SK-N-MC (cell line): ENCODE data around the gene TRIM7.
"Not testable (repeated sequence)": the region's sequence is repeated elsewhere in the genome, so short reads cannot be mapped to it uniquely, and the experiment has no call there.

Source experiments
- DNase-seq: peaks from one replicate; pipeline ENCODE4 v3.0.0-alpha.2; 2011; ENCODE audit warnings: low read depth, low spot score
- H3K27ac ChIP-seq: fragments of 200-600 bp; sonication (generic); 2 replicates; pipeline ENCODE4 v1.5.1; 2016; ENCODE audit warnings: mixed run types
- H3K36me3 ChIP-seq: fragments of 200-600 bp; sonication (generic); 2 replicates; pipeline ENCODE4 v1.6.1; 2017; ENCODE audit warnings: antibody characterized with exemption, low read length, mixed read lengths; ENCODE audit not compliant: insufficient read depth
- H3K4me3 ChIP-seq: fragments of 200-600 bp; sonication (generic); 2 replicates; pipeline ENCODE4 v1.5.1; 2016
- H3K9ac ChIP-seq: fragments of 200-600 bp; sonication (generic); 2 replicates; pipeline ENCODE4 v1.8.0; 2017; ENCODE audit warnings: mixed run types, mixed read lengths; ENCODE audit not compliant: insufficient read length
- H3K9me3 ChIP-seq: fragments of 200-600 bp; sonication (generic); 2 replicates; pipeline ENCODE4 v1.6.1; 2017; ENCODE audit warnings: low read depth, mild to moderate bottlenecking, antibody characterized with exemption, low read length, moderate library complexity, mixed read lengths
- EZH2 ChIP-seq: fragments of 200-600 bp; sonication (generic); IDR thresholded peaks from one replicate; pipeline ENCODE4 v1.6.1; 2017; ENCODE audit warnings: antibody characterized with exemption
- FOXP2 ChIP-seq: optimal IDR thresholded peaks from 2 replicates; pipeline ENCODE3; 2011; ENCODE audit warnings: mild to moderate bottlenecking, moderate library complexity; ENCODE audit not compliant: insufficient read depth; ENCODE audit errors: extremely low read length, control extremely low read depth
- POLR2AphosphoS5 ChIP-seq: IDR thresholded peaks from 2 replicates; pipeline ENCODE4 v1.6.1; 2012; ENCODE audit warnings: mild to moderate bottlenecking, low read depth, low read length, borderline replicate concordance

The TRIM7 gene

GRCh38 chr5:181167814-181168488 lies 37.0 kb downstream of the TRIM7 start:
- no peak for DNase-seq
- Histone ChIP-seq H3K36me3 (no peaks in the 10 kb centered on the region), H3K9me3 (no peaks in the 10 kb centered on the region), H3K4me3 (peak overlapping the region; percentile 85), H3K27ac (peak overlapping the region; percentile 67; the same call in 1 of the 2 replicates), H3K9ac (peak overlapping the region; percentile 49)
- TF ChIP-seq POLR2AphosphoS5 = no peak
- no peak for TF ChIP-seq FOXP2
- TF ChIP-seq EZH2 = no peak

GRCh38 chr5:181166812-181167733 lies 37.9 kb downstream of the TRIM7 start:
- no peaks in the 10 kb centered on the region for H3K36me3 ChIP-seq
- H3K9ac ChIP-seq = no peak overlapping the region
- no peak for TF ChIP-seq POLR2AphosphoS5
- no peak for TF ChIP-seq EZH2
- no peak for TF ChIP-seq FOXP2
- H3K4me3 ChIP-seq = peak overlapping the region; percentile 85
- no peaks in the 10 kb centered on the region for H3K9me3 ChIP-seq
- DNase-seq = no peak
- H3K27ac ChIP-seq = peak overlapping the region; percentile 67

DNA sequence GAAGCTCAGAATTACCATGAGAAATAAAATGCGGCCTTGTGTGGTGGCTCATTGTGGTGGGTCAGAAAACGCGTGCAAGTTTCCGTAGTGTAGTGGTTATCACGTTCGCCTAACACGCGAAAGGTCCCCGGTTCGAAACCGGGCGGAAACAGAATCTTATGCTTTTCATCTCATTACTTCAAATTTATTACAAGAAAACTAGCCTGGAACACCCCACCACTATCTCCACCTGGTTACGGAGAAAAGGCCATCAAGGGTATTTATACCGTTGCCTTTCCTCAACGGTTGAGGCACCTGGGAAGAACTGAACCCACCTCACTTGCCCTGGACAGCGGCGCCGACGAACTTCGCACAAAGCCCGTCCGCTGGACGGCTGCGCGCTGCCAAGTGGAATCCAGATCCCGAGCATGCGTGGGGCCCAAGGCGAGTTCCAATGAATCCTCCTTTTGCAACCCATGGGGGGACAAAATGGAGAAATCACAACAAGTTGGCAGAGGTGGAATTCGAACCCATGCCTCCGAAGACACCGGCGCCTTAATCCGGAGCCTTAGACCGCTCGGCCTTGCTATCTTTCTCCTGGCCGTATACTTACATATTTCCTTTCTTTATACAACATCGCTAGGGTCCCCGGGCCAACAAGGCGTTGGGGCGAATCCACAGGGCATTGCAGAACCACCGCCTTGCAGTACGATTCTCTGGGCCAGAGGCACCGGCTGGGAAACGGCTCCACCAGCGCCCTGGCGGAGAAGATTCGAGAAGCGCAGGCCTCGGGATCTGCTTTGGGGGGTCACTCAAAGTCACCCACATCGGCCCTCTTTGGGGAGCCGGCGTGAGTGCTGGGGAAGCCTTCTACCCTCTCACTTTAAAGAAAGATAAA lies 40.7 kb downstream of the TRIM7 start:
- Histone ChIP-seq H3K27ac (no peak overlapping the region), H3K4me3 (no peak overlapping the region), H3K36me3 (no peaks in the 10 kb centered on the region), H3K9ac (no peak overlapping the region), H3K9me3 (no peaks in the 10 kb centered on the region)
- TF ChIP-seq EZH2 = no peak
- no peak for DNase-seq

- no peak for TF ChIP-seq FOXP2
- TF ChIP-seq POLR2AphosphoS5 = no peak
- TF ChIP-seq EZH2 = no peak
- Histone ChIP-seq H3K27ac (no peak overlapping the region), H3K4me3 (peak overlapping the region; percentile 43), H3K9me3 (no peaks in the 10 kb centered on the region), H3K36me3 (no peaks in the 10 kb centered on the region), H3K9ac (no peak overlapping the region)
- DNase-seq = no peak
These were observed 41.4 kb downstream of the TRIM7 start for GRCh38 chr5:181163487-181164075.

DNA sequence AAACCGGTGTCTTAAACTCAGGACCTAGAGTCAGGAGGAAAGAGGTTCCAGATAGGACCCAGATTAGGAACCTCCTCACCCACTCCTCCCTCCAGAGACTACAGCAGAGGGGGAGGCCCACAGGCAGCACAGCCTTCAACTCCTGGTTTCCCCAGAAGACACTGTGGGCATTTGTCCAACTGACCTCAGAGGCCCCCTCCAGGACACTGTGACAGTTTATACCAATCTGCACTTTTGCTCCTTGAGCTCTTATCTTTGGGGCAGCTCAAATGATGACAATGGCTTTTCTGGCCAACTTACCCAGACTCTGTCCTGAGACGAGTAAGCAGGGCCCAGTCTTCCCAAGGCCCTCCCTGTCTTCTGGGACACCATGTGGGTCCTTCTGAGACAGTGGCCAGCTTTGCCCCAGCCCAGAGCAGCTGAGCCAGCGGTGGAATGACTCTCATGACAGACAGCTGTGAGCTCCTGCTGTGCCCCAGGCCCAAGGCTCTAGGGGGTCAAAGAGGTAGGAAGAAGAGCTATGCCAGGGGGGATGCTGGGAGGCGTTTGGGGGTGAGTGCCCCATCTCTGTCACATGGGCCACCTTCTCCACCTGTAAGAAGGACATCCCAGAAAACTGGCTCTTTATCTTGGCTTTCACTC lies 43.3 kb downstream of the TRIM7 start:
- H3K36me3 ChIP-seq = no peaks in the 10 kb centered on the region
- peak overlapping the region; percentile 60 for H3K4me3 ChIP-seq
- H3K9ac ChIP-seq = peak overlapping the region; percentile 41
- H3K9me3 ChIP-seq = no peaks in the 10 kb centered on the region
- H3K27ac ChIP-seq = peak overlapping the region; percentile 78; the same call in 1 of the 2 replicates
- TF ChIP-seq FOXP2 (no peak), POLR2AphosphoS5 (no peak), EZH2 (no peak)
- DNase-seq = no peak

- not testable (repeated sequence) for H3K9me3 ChIP-seq, H3K36me3 ChIP-seq, DNase-seq
- Histone ChIP-seq H3K4me3 (peak overlapping the region; percentile 60), H3K9ac (peak overlapping the region; percentile 41), H3K27ac (peak overlapping the region; percentile 78; the same call in 1 of the 2 replicates)
- peak; percentile 29; the same call in 1 of the 2 replicates for TF ChIP-seq POLR2AphosphoS5
These were observed 44.1 kb downstream of the TRIM7 start for GRCh38 chr5:181160755-181161533.

DNA sequence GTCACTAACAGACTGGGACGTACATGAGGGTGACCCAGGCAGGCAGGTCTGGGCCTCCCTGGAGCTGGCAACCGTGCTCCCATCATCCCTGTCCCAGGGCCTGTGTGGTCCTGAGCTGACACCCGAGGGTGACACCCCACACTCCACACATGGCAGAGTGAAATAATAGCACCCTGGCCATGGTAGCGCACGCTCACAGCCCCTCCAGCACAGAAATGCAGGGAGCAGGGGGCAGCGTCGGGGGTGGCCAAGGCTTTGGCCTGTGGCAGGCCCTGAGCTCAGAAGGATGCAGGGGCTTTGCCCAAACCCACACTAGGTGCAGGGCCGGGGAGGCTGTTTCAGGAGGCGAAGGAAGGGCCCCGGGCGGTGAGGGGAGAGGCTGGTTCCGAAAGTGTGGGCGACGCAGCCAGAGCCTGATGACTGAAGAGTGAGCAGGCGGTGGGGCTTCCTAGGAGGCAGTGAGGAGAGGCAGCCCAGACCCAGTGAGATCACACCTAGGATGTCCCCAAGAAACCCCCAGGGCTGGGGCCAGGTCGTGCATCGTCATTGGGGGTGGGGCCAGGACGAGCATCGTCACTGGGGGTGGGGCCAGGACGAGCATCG lies 44.7 kb downstream of the TRIM7 start:
- Histone ChIP-seq H3K36me3 (no peaks in the 10 kb centered on the region), H3K4me3 (peak overlapping the region; percentile 58), H3K9ac (no peak overlapping the region), H3K27ac (peak overlapping the region; percentile 91), H3K9me3 (no peaks in the 10 kb centered on the region)
- DNase-seq = no peak
- TF ChIP-seq FOXP2 = no peak
- no peak for TF ChIP-seq POLR2AphosphoS5
- no peak for TF ChIP-seq EZH2
